Activated T-helper 1 cell treated with anti-CD3 and anti-CD28 coated beads, Interleukin-12 subunit alpha, Interleukin-12 subunit beta, Interleukin-2, Interleukin-4 antibody, amounts not matched to agents 30 ng/mL and 10 ng/mL and 1 ng/mL, durations not matched to agents 14 hours and 24 hours and 36 hours (primary cell): ENCODE data around the gene UACA. TPM values are rescaled to one million over a fixed set of nuclear protein-coding genes. Genes with fewer than 3 reads are reported as not detected.

ENCODE experiments used
- DNase-seq: peaks from one replicate; pipeline ENCODE4 v3.0.0; 2021; ENCODE audit warnings: low spot score
- H3K27ac Mint-ChIP-seq: one replicate; pipeline ENCODE4 v1.8.0; 2021; ENCODE audit warnings: mild to moderate bottlenecking, mixed read lengths
- H3K27me3 Mint-ChIP-seq: one replicate; pipeline ENCODE4 v1.8.0; 2022; ENCODE audit warnings: mild to moderate bottlenecking, moderate library complexity, mixed read lengths; ENCODE audit not compliant: insufficient read depth
- H3K36me3 Mint-ChIP-seq: one replicate; pipeline ENCODE4 v1.8.0; 2021; ENCODE audit warnings: low read depth, mixed read lengths
- H3K4me1 Mint-ChIP-seq: one replicate; pipeline ENCODE4 v1.8.0; 2021; ENCODE audit warnings: low read depth, mixed read lengths
- H3K4me3 Mint-ChIP-seq: one replicate; pipeline ENCODE4 v1.8.0; 2021; ENCODE audit warnings: mild to moderate bottlenecking, moderate library complexity, mixed read lengths
- H3K9me3 Mint-ChIP-seq: one replicate; pipeline ENCODE4 v1.8.0; 2021; ENCODE audit warnings: mixed read lengths
- intact Hi-C: fragments of 100-400 bp; cut with micrococcal nuclease; formaldehyde crosslinking; loops from one replicate; pipeline ENCODE4 v1.15.1; 2024
- total RNA-seq: library from RNA; stranded (reverse); gene quantifications from 2 replicates; pipeline ENCODE4 v1.2.3, GENCODE V29; 2022

The UACA gene
- total RNA-seq, 1 donor from 2014 or later, result 0.57 TPM

DNA sequence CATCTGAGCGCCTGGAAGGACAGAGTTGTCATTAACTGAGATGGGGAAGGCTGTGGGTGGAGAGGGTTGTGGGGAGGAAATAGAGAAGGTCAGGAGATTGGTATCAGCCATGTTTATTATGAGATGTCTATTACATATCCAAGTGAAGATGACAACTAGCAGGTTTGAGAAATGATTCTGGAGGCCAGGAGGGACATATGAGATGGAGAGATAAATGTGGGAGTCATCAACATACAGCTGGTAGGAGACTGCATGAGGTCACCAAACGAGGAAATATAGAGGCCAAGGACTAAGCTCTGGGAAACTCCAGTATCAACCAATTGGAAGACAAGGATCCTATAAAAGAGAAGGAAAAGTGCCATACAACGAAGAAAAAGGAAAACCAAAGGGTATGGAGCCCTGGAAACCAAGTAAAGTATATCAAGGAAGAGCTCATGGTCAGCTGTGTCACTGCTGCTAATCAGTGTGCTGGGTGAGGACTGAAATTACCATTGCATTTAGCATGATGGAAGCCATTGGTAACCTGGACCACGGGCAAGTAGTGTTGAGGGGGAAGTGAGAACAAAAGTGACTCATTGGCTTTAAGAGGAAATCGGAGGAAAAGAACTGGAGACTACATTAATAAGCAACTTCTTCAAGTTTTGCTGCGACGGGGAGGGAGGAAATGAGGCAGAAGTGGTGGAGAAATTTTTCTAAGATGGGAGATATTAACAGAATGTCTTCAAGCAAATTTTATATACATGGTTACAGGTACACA lies 14.0 kb upstream of the UACA start:
- DNase-seq, result no peak
- Mint-ChIP-seq H3K27ac (no peak overlapping the region), H3K4me1 (no peaks in the 10 kb centered on the region), H3K36me3 (no peaks in the 10 kb centered on the region), H3K4me3 (no peak overlapping the region), H3K27me3 (peaks cover 5% of the 10 kb centered on the region), H3K9me3 (no peaks in the 10 kb centered on the region)
- intact Hi-C loops, result no loop called here

DNA sequence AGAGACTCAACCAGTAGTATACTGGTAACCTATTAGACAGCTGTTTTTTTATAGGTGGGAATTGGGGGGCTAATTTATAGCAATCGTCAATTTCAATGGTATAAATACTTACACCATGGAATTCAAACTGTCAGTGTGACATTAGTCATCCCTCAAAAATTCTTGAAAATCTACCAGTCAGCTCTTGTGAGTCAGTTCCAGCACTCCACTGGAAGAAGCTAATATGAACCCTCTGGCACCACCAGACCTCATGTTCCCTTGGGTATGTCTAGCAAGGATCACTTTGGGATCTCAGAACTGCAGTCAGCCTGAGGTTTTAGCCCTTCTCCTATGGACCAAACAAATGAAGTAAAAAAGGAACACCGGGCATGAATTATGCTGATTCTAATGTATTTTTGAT lies 11.8 kb upstream of the UACA start:
- intact Hi-C loops, result no loop called here
- H3K4me3 Mint-ChIP-seq, result no peak overlapping the region
- H3K4me1 Mint-ChIP-seq, result no peaks in the 10 kb centered on the region
- peaks cover 10% of the 10 kb centered on the region for H3K27me3 Mint-ChIP-seq
- no peaks in the 10 kb centered on the region for H3K36me3 Mint-ChIP-seq
- no peak overlapping the region for H3K27ac Mint-ChIP-seq
- DNase-seq, result no peak
- no peaks in the 10 kb centered on the region for H3K9me3 Mint-ChIP-seq

DNA sequence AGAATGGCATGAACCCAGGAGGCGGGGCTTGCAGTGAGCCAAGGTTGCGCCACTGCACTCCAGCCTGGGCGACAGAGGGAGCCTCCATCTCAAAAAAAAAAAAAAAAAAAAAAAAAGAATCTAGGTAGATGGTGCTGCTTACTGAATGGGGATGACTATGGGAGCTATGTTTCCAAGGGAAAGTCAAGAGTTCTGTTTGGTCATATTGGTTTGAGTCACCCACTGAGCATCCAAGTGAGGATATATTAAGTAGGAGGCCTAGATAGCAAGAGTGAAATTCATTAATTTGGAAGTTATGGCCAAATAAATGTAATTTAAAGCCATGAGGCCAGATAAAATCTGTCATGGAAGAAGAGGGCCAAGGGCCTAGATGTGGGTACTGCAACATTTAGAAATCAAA lies 9.0 kb upstream of the UACA start:
- peaks cover 10% of the 10 kb centered on the region for H3K27me3 Mint-ChIP-seq
- no peak for DNase-seq
- peaks cover 10% of the 10 kb centered on the region for H3K4me1 Mint-ChIP-seq
- H3K9me3 Mint-ChIP-seq, result no peaks in the 10 kb centered on the region
- no peak overlapping the region for H3K4me3 Mint-ChIP-seq
- intact Hi-C loops, result no loop called here
- no peak overlapping the region for H3K27ac Mint-ChIP-seq
- H3K36me3 Mint-ChIP-seq, result no peaks in the 10 kb centered on the region

- Mint-ChIP-seq H3K36me3 (no peaks in the 10 kb centered on the region), H3K27ac (no peak overlapping the region), H3K4me3 (no peak overlapping the region), H3K4me1 (peaks cover 10% of the 10 kb centered on the region), H3K9me3 (no peaks in the 10 kb centered on the region), H3K27me3 (peaks cover 10% of the 10 kb centered on the region)
- DNase-seq, result no peak
- intact Hi-C loops, result no loop called here
These were observed 7.5 kb upstream of the UACA start for GRCh38 chr15:70770863-70771262.

DNA sequence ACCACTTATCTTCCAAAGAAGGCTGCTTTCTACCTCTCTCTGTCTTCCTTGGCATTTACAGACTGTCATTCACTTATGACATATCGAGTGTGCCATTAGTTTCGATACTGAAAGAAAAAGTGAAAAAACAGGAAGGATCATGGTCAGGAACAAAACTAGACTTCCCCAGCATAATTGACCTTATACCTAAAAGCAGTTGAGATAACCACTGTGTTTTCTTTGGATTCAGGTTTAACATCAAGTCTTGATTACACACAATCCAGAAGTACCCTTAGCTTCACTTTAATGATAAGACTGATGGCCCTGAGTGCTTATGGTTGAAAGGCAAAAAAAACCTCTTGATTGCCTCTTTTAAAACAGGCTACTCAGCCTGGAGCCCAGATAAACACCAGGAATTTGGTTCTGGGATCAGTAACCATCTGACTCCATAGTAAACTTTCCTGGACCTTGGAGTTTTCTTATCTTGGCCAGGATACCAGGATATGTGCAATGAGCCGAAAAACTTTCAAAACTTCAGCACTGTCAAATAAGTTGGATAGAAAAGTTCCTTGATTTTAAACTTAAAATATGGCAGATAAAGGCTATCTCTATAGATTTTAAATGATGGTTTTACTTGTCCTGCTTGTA lies 5.0 kb upstream of the UACA start:
- H3K4me1 Mint-ChIP-seq, result peaks cover 18% of the 10 kb centered on the region
- intact Hi-C loops, result no loop called here
- DNase-seq, result no peak
- no peak overlapping the region for H3K27ac Mint-ChIP-seq
- H3K36me3 Mint-ChIP-seq, result no peaks in the 10 kb centered on the region
- no peak overlapping the region for H3K4me3 Mint-ChIP-seq
- H3K9me3 Mint-ChIP-seq, result no peaks in the 10 kb centered on the region
- peaks cover 29% of the 10 kb centered on the region for H3K27me3 Mint-ChIP-seq

DNA sequence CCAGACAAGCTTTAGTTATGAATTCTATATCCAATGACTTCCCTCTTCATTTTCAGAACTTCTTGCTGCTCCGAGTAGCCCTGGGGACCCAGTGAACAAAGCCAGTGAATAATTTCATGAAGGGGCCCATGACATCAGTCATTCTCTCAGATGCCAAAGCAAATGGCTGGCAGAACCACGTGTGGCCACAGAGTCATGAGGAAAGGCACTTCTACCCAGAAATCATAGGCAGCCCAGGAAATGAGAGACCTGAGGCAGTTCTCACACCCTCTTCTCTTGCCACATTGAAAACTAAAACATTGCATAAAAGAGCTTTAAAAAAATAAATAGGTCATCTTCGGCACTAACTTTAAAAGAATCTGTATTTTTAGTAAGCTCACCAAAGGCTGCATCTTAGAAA lies 4.3 kb upstream of the UACA start:
- no peak for DNase-seq
- peaks cover 18% of the 10 kb centered on the region for H3K4me1 Mint-ChIP-seq
- no peak overlapping the region for H3K27ac Mint-ChIP-seq
- H3K36me3 Mint-ChIP-seq, result no peaks in the 10 kb centered on the region
- no peaks in the 10 kb centered on the region for H3K9me3 Mint-ChIP-seq
- H3K27me3 Mint-ChIP-seq, result peaks cover 28% of the 10 kb centered on the region
- intact Hi-C loops, result no loop called here
- no peak overlapping the region for H3K4me3 Mint-ChIP-seq

GRCh38 chr15:70766597-70766996 lies 3.2 kb upstream of the UACA start:
- intact Hi-C loops, result no loop called here
- no peak for DNase-seq

GRCh38 chr15:70765504-70766281 lies 2.3 kb upstream of the UACA start:
- no peaks in the 10 kb centered on the region for H3K36me3 Mint-ChIP-seq
- H3K4me3 Mint-ChIP-seq, result no peak overlapping the region
- peaks cover 45% of the 10 kb centered on the region for H3K27me3 Mint-ChIP-seq
- intact Hi-C loops, result no loop called here
- H3K9me3 Mint-ChIP-seq, result no peaks in the 10 kb centered on the region
- H3K27ac Mint-ChIP-seq, result no peak overlapping the region
- H3K4me1 Mint-ChIP-seq, result peaks cover 27% of the 10 kb centered on the region
- no peak for DNase-seq

More at GRCh38 chr15:70766597-70766996, 3.2 kb upstream of the UACA start:
- H3K36me3 Mint-ChIP-seq, result no peaks in the 10 kb centered on the region
- no peak overlapping the region for H3K27ac Mint-ChIP-seq
- peaks cover 37% of the 10 kb centered on the region for H3K27me3 Mint-ChIP-seq
- no peaks in the 10 kb centered on the region for H3K9me3 Mint-ChIP-seq
- H3K4me1 Mint-ChIP-seq, result peaks cover 27% of the 10 kb centered on the region
- no peak overlapping the region for H3K4me3 Mint-ChIP-seq

DNA sequence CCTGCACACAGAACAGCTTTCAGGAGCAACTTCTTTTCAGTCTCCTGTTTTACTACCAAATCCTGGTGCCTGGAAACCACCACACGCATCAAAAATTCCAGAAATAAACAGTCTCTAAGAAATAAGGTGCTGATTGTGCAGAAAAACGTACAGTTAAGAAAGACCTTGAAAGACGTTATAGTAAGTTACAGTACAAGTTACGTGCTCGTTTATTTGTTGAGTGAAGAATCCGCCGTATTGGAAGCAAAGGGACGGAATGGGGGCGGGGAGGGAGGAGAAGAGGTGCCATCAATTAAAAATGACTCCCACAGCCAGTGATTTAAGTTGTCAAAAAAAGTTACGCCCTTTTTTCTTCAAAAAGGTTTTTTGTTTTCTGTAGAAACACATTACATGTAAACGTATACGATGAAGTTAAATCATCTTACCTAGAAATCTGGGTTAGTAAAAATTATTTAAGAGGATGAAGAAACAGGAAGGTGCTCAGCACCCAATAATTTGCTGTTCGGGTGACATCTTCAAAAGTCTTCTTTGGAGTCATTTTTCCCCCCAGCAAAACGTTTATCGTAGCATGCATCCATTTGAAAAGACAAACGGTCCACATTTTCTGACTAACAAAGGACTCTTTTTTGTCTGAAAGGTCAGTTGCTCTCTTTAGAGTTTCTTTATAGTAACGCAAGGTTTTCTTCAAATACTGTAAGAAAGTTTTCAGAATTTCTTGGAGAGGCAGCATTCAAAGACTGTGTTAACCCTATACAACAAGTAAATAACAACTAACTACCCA lies 782 bp upstream of the UACA start:
- H3K27ac Mint-ChIP-seq, result peak overlapping the region; percentile 4
- H3K4me1 Mint-ChIP-seq, result peaks cover 27% of the 10 kb centered on the region
- DNase-seq, result no peak
- peak overlapping the region; percentile 79 for H3K4me3 Mint-ChIP-seq
- no peaks in the 10 kb centered on the region for H3K36me3 Mint-ChIP-seq
- no peaks in the 10 kb centered on the region for H3K9me3 Mint-ChIP-seq
- H3K27me3 Mint-ChIP-seq, result peaks cover 51% of the 10 kb centered on the region
- intact Hi-C loops, result no loop called here

DNA sequence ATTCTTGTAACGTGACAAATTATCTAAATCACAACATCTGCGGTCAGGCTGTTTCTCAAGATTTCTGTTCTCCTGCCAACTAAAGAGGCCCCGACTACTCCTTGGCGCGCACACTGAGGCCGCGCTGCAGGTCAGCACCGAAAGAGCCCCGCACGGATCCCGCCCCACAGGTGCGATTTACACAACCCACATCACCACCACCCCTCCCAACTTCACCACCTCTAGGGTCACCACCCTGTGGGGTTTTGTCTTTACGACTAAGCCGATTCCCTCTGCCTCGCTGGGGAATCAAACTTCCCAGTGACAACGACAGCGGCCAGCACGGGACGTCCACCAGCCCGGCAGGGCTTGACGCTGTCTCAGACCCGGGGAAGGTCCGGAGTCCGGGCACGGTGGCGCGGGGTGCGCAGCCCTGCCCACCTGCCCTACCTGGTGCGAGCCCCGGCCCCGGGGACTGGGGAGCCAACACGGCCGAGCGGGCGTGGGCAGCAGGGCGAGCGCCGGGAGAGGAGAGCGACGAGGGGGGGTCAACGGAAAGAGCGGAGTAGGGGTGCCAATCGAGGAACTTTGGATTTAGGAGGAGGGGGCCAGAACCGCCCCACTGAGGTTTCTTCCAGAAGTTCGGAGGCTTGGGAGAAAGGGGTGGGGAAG lies 764 bp downstream of the UACA start:
- H3K27ac Mint-ChIP-seq, result no peak overlapping the region
- no peak for DNase-seq
- no peaks in the 10 kb centered on the region for H3K9me3 Mint-ChIP-seq
- intact Hi-C loops, result no loop called here
- peaks cover 18% of the 10 kb centered on the region for H3K4me1 Mint-ChIP-seq
- H3K36me3 Mint-ChIP-seq, result no peaks in the 10 kb centered on the region
- peaks cover 52% of the 10 kb centered on the region for H3K27me3 Mint-ChIP-seq
- peak overlapping the region; percentile 73 for H3K4me3 Mint-ChIP-seq

GRCh38 chr15:70761931-70762468 lies 1.4 kb downstream of the UACA start:
- DNase-seq, result no peak

DNA sequence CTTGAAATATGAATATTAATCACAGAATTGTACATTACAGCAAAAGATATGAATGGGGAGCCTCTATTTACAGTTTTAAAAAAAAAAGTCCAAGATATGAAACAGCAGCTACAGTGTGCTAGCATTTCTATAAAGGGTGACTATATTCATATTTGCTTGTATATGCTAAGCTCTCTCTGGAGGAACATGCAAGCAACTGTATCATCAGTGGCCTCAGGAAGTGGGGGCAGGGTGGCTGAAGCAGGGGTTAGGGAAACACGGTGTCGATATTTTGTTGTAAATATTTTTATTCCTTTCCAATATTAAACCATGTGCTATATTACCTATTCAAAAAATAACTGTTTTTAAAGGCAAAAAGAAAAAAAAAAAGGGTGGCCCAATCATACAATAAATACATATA lies 2.3 kb downstream of the UACA start:
- Mint-ChIP-seq H3K4me3 (no peak overlapping the region), H3K4me1 (peaks cover 17% of the 10 kb centered on the region), H3K9me3 (no peaks in the 10 kb centered on the region), H3K27ac (no peak overlapping the region), H3K36me3 (no peaks in the 10 kb centered on the region), H3K27me3 (peaks cover 58% of the 10 kb centered on the region)
- intact Hi-C loops, result no loop called here
- DNase-seq, result no peak

More at GRCh38 chr15:70761931-70762468, 1.4 kb downstream of the UACA start:
- Mint-ChIP-seq H3K27me3 (peaks cover 57% of the 10 kb centered on the region), H3K4me3 (peak overlapping the region; percentile 73), H3K4me1 (peaks cover 17% of the 10 kb centered on the region), H3K36me3 (no peaks in the 10 kb centered on the region), H3K9me3 (no peaks in the 10 kb centered on the region), H3K27ac (no peak overlapping the region)
- intact Hi-C loops, result no loop called here
